Activated T-cell treated with anti-CD3 and anti-CD28 coated beads, Interleukin-2, amount 50 U/mL, for 1 hour (primary cell): ENCODE results near the gene CCDC3.

Experiments
- DNase-seq: peaks from one replicate; pipeline ENCODE4 v3.0.0-alpha.2; 2020

Gene CCDC3

GRCh38 chr10:12919574-12919973 is 81.9 kb downstream of the CCDC3 start:
- DNase-seq, result no peak

GRCh38 chr10:12916587-12916986 is 84.9 kb downstream of the CCDC3 start:
- no peak for DNase-seq

GRCh38 chr10:12915637-12916168 is 85.8 kb downstream of the CCDC3 start:
- DNase-seq, result no peak

- DNase-seq, result no peak
These were observed 87.4 kb downstream of the CCDC3 start for GRCh38 chr10:12914111-12914510.

GRCh38 chr10:12911795-12912194 is 89.7 kb downstream of the CCDC3 start:
- DNase-seq, result no peak

GRCh38 chr10:12910835-12911234 is 90.7 kb downstream of the CCDC3 start:
- DNase-seq, result no peak

GRCh38 chr10:12909836-12910185 is 91.7 kb downstream of the CCDC3 start:
- DNase-seq, result no peak

- DNase-seq, result no peak
These were observed 92.2 kb downstream of the CCDC3 start for GRCh38 chr10:12909182-12909835.

GRCh38 chr10:12908773-12909172 is 92.7 kb downstream of the CCDC3 start:
- no peak for DNase-seq

- DNase-seq, result no peak
These were observed 93.9 kb downstream of the CCDC3 start for GRCh38 chr10:12907656-12908055.

GRCh38 chr10:12906051-12906541 is 95.4 kb downstream of the CCDC3 start:
- no peak for DNase-seq

GRCh38 chr10:12905067-12905466 is 96.4 kb downstream of the CCDC3 start:
- DNase-seq, result no peak

- DNase-seq, result no peak
These were observed 98.6 kb downstream of the CCDC3 start for GRCh38 chr10:12902851-12903358.

- no peak for DNase-seq
These were observed 99.4 kb downstream of the CCDC3 start for GRCh38 chr10:12902135-12902572.

GRCh38 chr10:12899546-12899945 is 102.0 kb downstream of the CCDC3 start:
- DNase-seq, result no peak

GRCh38 chr10:12898271-12898670 is 103.2 kb downstream of the CCDC3 start:
- no peak for DNase-seq

GRCh38 chr10:12897278-12897677 is 104.2 kb downstream of the CCDC3 start:
- no peak for DNase-seq

- DNase-seq, result no peak
These were observed 105.3 kb downstream of the CCDC3 start for GRCh38 chr10:12896251-12896650.

GRCh38 chr10:12892924-12893323 is 108.6 kb downstream of the CCDC3 start:
- DNase-seq, result no peak

GRCh38 chr10:12890958-12891357 is 110.6 kb downstream of the CCDC3 start:
- DNase-seq, result no peak

GRCh38 chr10:12888470-12888869 is 113.0 kb downstream of the CCDC3 start:
- no peak for DNase-seq

- no peak for DNase-seq
These were observed 113.7 kb downstream of the CCDC3 start for GRCh38 chr10:12887780-12888179.

- DNase-seq, result no peak
These were observed 116.7 kb downstream of the CCDC3 start for GRCh38 chr10:12884851-12885250.

GRCh38 chr10:12880423-12880822 is 121.1 kb downstream of the CCDC3 start:
- DNase-seq, result no peak

- DNase-seq, result no peak
These were observed 124.4 kb downstream of the CCDC3 start for GRCh38 chr10:12877150-12877549.
